Measurements from ENCODE around the gene EXOC8. TPM values are rescaled to one million over a fixed set of nuclear protein-coding genes. Genes with fewer than 3 reads are reported as not detected.

EXOC8 gene
- total and polyA plus RNA-seq, 9 of the 15 experiments (the other 6 are each of a cell fraction or from before 2014, with no cell fraction given): 2.1 to 13.6 (median 7.2) TPM

DNA sequence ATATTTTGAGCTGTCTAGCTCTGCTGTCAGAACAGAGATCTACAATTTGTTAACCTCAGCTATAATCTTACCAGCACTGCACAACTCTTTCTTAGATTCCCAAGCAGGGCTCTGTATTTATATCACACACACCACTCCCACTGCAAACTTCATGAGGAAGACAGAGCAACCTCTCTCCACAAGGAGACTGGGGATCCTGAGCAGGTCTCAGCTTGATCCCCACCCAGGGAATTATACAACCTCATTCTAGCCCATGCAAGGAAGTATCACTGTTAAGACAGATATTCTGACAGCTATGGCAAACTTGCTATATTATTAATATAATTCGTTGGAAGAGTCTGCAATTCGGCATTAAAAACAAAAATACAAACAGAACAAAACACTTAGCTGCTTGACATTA lies 44.1 kb upstream of the EXOC8 start:
- intact Hi-C loops (cut with micrococcal nuclease): no loop called here
- FAIRE-seq (no peak), DNase-seq (ENCODE audit: extremely low read depth in 1 of 4, low spot score in 3 of 4) (no peak), ATAC-seq (no peak; the same call in 2 of the 3 replicates)
- Histone ChIP-seq H3K4me1 (replicated peaks in 1 of 2; ENCODE audit: control insufficient read depth in 2 of 2, insufficient read depth in 2 of 2, low read length in 2 of 2) (0 out of 5 replicates have a peak, but pooled peaks cover 0 to 2% of the 10 kb centered on the region in 2 experiments), H3K4me2 (ENCODE audit: insufficient read depth, low read length) (no peak overlapping the region), H3K9me1 (ENCODE audit: control insufficient read depth, insufficient read depth, low read length) (no peaks in the 10 kb centered on the region), H4K20me1 (replicated peaks; ENCODE audit: control insufficient read depth, insufficient read depth, low read length) (peaks cover 23% of the 10 kb centered on the region), H3K4me3 (no peak overlapping the region), H3K27me3 (ENCODE audit: control insufficient read depth in 2 of 2, insufficient read depth in 2 of 2, low read length in 2 of 2) (no peaks in the 10 kb centered on the region), H2AFZ (ENCODE audit: low read depth, low read length) (no peak overlapping the region), H3K9me3 (replicated peaks; ENCODE audit: control insufficient read depth, insufficient read depth, low read depth, low read length) (no peaks in the 10 kb centered on the region), H3K36me3 (ENCODE audit: control insufficient read depth, insufficient read depth, low read length) (no peaks in the 10 kb centered on the region; the same call in 2 of the 3 replicates), H3K9ac (ENCODE audit: insufficient read depth in 1 of 2, low read depth in 2 of 2, low read length in 2 of 2) (no peak overlapping the region), H3K79me2 (ENCODE audit: control insufficient read depth, insufficient read depth, low read length) (peaks cover 92% of the 10 kb centered on the region), H3K27ac (ENCODE audit: extremely low read depth, low read depth, low read length) (no peak overlapping the region)
- CTCF ChIA-PET (ENCODE audit: low intra/inter-chr PET ratio): no interaction called here
- POLR2A ChIA-PET: interaction anchor here (0.8 to 1.2 kb wide), 3 partner anchors 11 to 145 kb away, joined by 3 to 4 read pairs (median 3); no protein-coding TSS in a partner anchor
- in situ Hi-C loops (cut with MboI): no loop called here
- BruUV-seq (replicated peaks): no TSS peak
- WGBS (ENCODE audit: insufficient coverage, low coverage, missing lambda C conversion rate): 37% methylated on average over 2 of the region's 2 CpGs
- TF ChIP-seq ZFP1 (CRISPR knock-in tag; IDR thresholded peaks at IDR 0.05): no peak
- TF ChIP-seq MAFF (IDR thresholded peaks at IDR 0.05; ENCODE audit: low read length): no peak
- TF ChIP-seq ZNF707 (CRISPR knock-in tag; conservative IDR thresholded peaks at IDR 0.05): no peak
- TF ChIP-seq, protein P1, sequence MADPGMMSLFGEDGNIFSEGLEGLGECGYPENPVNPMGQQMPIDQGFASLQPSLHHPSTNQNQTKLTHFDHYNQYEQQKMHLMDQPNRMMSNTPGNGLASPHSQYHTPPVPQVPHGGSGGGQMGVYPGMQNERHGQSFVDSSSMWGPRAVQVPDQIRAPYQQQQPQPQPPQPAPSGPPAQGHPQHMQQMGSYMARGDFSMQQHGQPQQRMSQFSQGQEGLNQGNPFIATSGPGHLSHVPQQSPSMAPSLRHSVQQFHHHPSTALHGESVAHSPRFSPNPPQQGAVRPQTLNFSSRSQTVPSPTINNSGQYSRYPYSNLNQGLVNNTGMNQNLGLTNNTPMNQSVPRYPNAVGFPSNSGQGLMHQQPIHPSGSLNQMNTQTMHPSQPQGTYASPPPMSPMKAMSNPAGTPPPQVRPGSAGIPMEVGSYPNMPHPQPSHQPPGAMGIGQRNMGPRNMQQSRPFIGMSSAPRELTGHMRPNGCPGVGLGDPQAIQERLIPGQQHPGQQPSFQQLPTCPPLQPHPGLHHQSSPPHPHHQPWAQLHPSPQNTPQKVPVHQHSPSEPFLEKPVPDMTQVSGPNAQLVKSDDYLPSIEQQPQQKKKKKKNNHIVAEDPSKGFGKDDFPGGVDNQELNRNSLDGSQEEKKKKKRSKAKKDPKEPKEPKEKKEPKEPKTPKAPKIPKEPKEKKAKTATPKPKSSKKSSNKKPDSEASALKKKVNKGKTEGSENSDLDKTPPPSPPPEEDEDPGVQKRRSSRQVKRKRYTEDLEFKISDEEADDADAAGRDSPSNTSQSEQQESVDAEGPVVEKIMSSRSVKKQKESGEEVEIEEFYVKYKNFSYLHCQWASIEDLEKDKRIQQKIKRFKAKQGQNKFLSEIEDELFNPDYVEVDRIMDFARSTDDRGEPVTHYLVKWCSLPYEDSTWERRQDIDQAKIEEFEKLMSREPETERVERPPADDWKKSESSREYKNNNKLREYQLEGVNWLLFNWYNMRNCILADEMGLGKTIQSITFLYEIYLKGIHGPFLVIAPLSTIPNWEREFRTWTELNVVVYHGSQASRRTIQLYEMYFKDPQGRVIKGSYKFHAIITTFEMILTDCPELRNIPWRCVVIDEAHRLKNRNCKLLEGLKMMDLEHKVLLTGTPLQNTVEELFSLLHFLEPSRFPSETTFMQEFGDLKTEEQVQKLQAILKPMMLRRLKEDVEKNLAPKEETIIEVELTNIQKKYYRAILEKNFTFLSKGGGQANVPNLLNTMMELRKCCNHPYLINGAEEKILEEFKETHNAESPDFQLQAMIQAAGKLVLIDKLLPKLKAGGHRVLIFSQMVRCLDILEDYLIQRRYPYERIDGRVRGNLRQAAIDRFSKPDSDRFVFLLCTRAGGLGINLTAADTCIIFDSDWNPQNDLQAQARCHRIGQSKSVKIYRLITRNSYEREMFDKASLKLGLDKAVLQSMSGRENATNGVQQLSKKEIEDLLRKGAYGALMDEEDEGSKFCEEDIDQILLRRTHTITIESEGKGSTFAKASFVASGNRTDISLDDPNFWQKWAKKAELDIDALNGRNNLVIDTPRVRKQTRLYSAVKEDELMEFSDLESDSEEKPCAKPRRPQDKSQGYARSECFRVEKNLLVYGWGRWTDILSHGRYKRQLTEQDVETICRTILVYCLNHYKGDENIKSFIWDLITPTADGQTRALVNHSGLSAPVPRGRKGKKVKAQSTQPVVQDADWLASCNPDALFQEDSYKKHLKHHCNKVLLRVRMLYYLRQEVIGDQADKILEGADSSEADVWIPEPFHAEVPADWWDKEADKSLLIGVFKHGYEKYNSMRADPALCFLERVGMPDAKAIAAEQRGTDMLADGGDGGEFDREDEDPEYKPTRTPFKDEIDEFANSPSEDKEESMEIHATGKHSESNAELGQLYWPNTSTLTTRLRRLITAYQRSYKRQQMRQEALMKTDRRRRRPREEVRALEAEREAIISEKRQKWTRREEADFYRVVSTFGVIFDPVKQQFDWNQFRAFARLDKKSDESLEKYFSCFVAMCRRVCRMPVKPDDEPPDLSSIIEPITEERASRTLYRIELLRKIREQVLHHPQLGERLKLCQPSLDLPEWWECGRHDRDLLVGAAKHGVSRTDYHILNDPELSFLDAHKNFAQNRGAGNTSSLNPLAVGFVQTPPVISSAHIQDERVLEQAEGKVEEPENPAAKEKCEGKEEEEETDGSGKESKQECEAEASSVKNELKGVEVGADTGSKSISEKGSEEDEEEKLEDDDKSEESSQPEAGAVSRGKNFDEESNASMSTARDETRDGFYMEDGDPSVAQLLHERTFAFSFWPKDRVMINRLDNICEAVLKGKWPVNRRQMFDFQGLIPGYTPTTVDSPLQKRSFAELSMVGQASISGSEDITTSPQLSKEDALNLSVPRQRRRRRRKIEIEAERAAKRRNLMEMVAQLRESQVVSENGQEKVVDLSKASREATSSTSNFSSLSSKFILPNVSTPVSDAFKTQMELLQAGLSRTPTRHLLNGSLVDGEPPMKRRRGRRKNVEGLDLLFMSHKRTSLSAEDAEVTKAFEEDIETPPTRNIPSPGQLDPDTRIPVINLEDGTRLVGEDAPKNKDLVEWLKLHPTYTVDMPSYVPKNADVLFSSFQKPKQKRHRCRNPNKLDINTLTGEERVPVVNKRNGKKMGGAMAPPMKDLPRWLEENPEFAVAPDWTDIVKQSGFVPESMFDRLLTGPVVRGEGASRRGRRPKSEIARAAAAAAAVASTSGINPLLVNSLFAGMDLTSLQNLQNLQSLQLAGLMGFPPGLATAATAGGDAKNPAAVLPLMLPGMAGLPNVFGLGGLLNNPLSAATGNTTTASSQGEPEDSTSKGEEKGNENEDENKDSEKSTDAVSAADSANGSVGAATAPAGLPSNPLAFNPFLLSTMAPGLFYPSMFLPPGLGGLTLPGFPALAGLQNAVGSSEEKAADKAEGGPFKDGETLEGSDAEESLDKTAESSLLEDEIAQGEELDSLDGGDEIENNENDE (IDR thresholded peaks at IDR 0.05; ENCODE audit: low read depth, low read length): no peak
- no peak for TF ChIP-seq MECOM (CRISPR knock-in tag; IDR thresholded peaks at IDR 0.05)
- TF ChIP-seq FIP1L1 (IDR thresholded peaks at IDR 0.05; ENCODE audit: low read depth, low read length, poor library complexity, severe bottlenecking): no peak
- no peak for TF ChIP-seq HDAC8 (tag; IDR thresholded peaks at IDR 0.05)
- TF ChIP-seq, protein P2, sequence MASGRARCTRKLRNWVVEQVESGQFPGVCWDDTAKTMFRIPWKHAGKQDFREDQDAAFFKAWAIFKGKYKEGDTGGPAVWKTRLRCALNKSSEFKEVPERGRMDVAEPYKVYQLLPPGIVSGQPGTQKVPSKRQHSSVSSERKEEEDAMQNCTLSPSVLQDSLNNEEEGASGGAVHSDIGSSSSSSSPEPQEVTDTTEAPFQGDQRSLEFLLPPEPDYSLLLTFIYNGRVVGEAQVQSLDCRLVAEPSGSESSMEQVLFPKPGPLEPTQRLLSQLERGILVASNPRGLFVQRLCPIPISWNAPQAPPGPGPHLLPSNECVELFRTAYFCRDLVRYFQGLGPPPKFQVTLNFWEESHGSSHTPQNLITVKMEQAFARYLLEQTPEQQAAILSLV (tag; IDR thresholded peaks at IDR 0.05): no peak
- TF ChIP-seq ZNF23 (CRISPR knock-in tag; IDR thresholded peaks at IDR 0.05): no peak
